Body of pancreas (tissue), 4 donors: Measurements from ENCODE around the gene TMA7B. TPM values are rescaled to one million over a fixed set of nuclear protein-coding genes. Genes with fewer than 3 reads are reported as not detected.

Source experiments
- ATAC-seq: fragments of 150-250 bp; one replicate; pipeline ENCODE4 v1.9.1; 2016
- DNase-seq, 4 donors: peaks; one replicate each; pipeline ENCODE4 v3.0.0-alpha.2; 2019
- H3K27ac ChIP-seq, 4 donors: fragments of 200-600 bp; sonication (generic); 1 replicate in 3 of 4; 2 replicates in 1 of 4; pipeline versions ENCODE4 v1.5.1 to v1.6.1; 2016 to 2019; ENCODE audit warnings: mild to moderate bottlenecking in 1 of 4, mixed read lengths in 1 of 4, moderate library complexity in 1 of 4
- H3K27me3 ChIP-seq, 2 donors: fragments of 200-600 bp; sonication (generic); one replicate each; pipeline ENCODE4 v1.6.0; 2016; ENCODE audit warnings: mild to moderate bottlenecking in 1 of 2
- H3K36me3 ChIP-seq, 2 donors: fragments of 200-600 bp; sonication (generic); replicated peaks in 1 of 2; 2 replicates each; pipeline ENCODE4 v1.5.1; 2016; ENCODE audit warnings: low read depth in 2 of 2; ENCODE audit not compliant: insufficient read depth in 1 of 2
- H3K4me1 ChIP-seq: fragments of 200-600 bp; sonication (generic); one replicate; pipeline ENCODE4 v1.6.0; 2016
- H3K4me3 ChIP-seq, 2 donors: fragments of 200-600 bp; sonication (generic); 1 replicate in 1 of 2; 2 replicates in 1 of 2; pipeline ENCODE4 v1.5.1; 2016 to 2019
- H3K9me3 ChIP-seq, 3 donors: fragments of 200-600 bp; sonication (generic); 1 replicate in 2 of 3; 2 replicates in 1 of 3; pipeline ENCODE4 v1.5.1; 2016
- CTCF ChIP-seq, 7 experiments: fragments of 450-650 bp in 4 of 7; fragments of 200-600 bp in 3 of 7; sonication (generic) in 3 of 7; IDR thresholded peaks; one replicate each; pipeline ENCODE4 v1.5.1; 2016 to 2019; ENCODE audit warnings: antibody characterized with exemption in 7 of 7
- POLR2A ChIP-seq, 3 donors: fragments of 450-650 bp; IDR thresholded peaks; one replicate each; pipeline ENCODE4 v1.6.1; 2016; ENCODE audit warnings: antibody characterized with exemption in 3 of 3, mild to moderate bottlenecking in 2 of 3
- WGBS, 2 donors: methylation state at CpG; one replicate each; pipeline ENCODE4 v1.1.5; 2017; 5-methylcytosine and 5-hydroxymethylcytosine counted together
- intact Hi-C: fragments of 100-400 bp; cut with DNase I; formaldehyde crosslinking; loops from one replicate; pipeline ENCODE4 v1.15.1; 2023
- total RNA-seq, 2 donors: library from RNA; depleted of rRNA; stranded (reverse); fragments of >200 nt; gene quantifications; one replicate each; pipeline ENCODE4 v1.1.0, GENCODE V29; 2016

Gene TMA7B
- total RNA-seq, 2 donors from 2014 or later, result not detected

GRCh38 chr22:39966470-39966869 lies 6.3 kb downstream of the TMA7B start:
- ATAC-seq (no peak), DNase-seq (no peak)
- Histone ChIP-seq H3K27ac (peak overlapping the region in 3 of 4 donors; percentile 60 to 67 (median 61)), H3K27me3 (no peaks in the 10 kb centered on the region), H3K9me3 (no peaks in the 10 kb centered on the region), H3K4me1 (peaks cover 25% of the 10 kb centered on the region), H3K36me3 (no peaks in the 10 kb centered on the region), H3K4me3 (no peak overlapping the region)
- WGBS, 2 donors, result 88% methylated on average over 2 of the region's 2 CpGs
- intact Hi-C loops, result no loop called here
- TF ChIP-seq POLR2A (IDR thresholded peaks at IDR 0.05) (no peak), CTCF (IDR thresholded peaks at IDR 0.05) (no peak)

GRCh38 chr22:39967103-39967829 lies 7.1 kb downstream of the TMA7B start:
- peak overlapping the region in 3 of 4 donors; percentile 60 to 67 (median 61) for H3K27ac ChIP-seq
- WGBS, 2 donors, result 39 to 49% methylated on average over 9 of the region's 9 CpGs
- H3K9me3 ChIP-seq, result no peaks in the 10 kb centered on the region

GRCh38 chr22:39967996-39968972 lies 8.1 kb downstream of the TMA7B start:
- TF ChIP-seq POLR2A (IDR thresholded peaks at IDR 0.05), result no peak
- TF ChIP-seq CTCF (IDR thresholded peaks at IDR 0.05), result no peak
- ATAC-seq (peak; percentile 82), DNase-seq (peak; percentile 38 to 65 (median 50))
- no peaks in the 10 kb centered on the region for H3K36me3 ChIP-seq
- H3K9me3 ChIP-seq, result no peaks in the 10 kb centered on the region
- WGBS, 2 donors, result 59 to 67% methylated on average over 14 to 20 of the region's 20 CpGs
- no peaks in the 10 kb centered on the region for H3K27me3 ChIP-seq
- no peak overlapping the region for H3K4me3 ChIP-seq
- peaks cover 25% of the 10 kb centered on the region for H3K4me1 ChIP-seq
- H3K27ac ChIP-seq, result peak overlapping the region in 3 of 4 donors; percentile 60 to 67 (median 61)
- intact Hi-C loops, result no loop called here

More at GRCh38 chr22:39967103-39967829, 7.1 kb downstream of the TMA7B start:
- TF ChIP-seq CTCF (IDR thresholded peaks at IDR 0.05) (no peak), POLR2A (IDR thresholded peaks at IDR 0.05) (no peak)
- ATAC-seq, result peak; percentile 60
- intact Hi-C loops, result no loop called here
- H3K27me3 ChIP-seq, result no peaks in the 10 kb centered on the region
- H3K36me3 ChIP-seq, result no peaks in the 10 kb centered on the region
- peaks cover 25% of the 10 kb centered on the region for H3K4me1 ChIP-seq
- DNase-seq, result peak in 2 of 4 donors; percentile 27 to 29
- no peak overlapping the region for H3K4me3 ChIP-seq

GRCh38 chr22:39970742-39971141 lies 10.5 kb downstream of the TMA7B start:
- H3K36me3 ChIP-seq, result no peaks in the 10 kb centered on the region
- TF ChIP-seq POLR2A (IDR thresholded peaks at IDR 0.05) (no peak), CTCF (IDR thresholded peaks at IDR 0.05) (no peak)
- no peaks in the 10 kb centered on the region for H3K27me3 ChIP-seq
- intact Hi-C loops, result no loop called here
- no peaks in the 10 kb centered on the region for H3K9me3 ChIP-seq
- DNase-seq (no peak), ATAC-seq (no peak)
- H3K27ac ChIP-seq, result no peak overlapping the region
- peaks cover 25% of the 10 kb centered on the region for H3K4me1 ChIP-seq
- 95 to 96% methylated on average over 10 of the region's 10 CpGs for WGBS, 2 donors
- no peak overlapping the region for H3K4me3 ChIP-seq
